Measurements from ENCODE around the gene VSTM4. TPM values are rescaled to one million over a fixed set of nuclear protein-coding genes. Genes with fewer than 3 reads are reported as not detected.

VSTM4 gene
- under 1 TPM in 5 of 6 experiments, not detected in 1; 0.05 to 0.24 (median 0.14) TPM for total RNA-seq (2021; fragmentation: NEBNext Ultra II Directional; extraction: Animal tissue kit (Norgen Biotek cat#: 25700))
- long read RNA-seq, full-length matches to known transcripts = 1 of 1 reads
- long read RNA-seq, partial matches to known transcripts = 0 of 1 reads
- long read RNA-seq, other reads (novel, unspliced or antisense) = 0 of 1 reads

GRCh38 chr10:49115015-49115795, at the start of gene VSTM4:
Gene VSTM4 (minus strand): TSS chr10:49115522. CDS start chr10:49115485, 37 bp downstream.
- TF ChIP-seq, protein P1, sequence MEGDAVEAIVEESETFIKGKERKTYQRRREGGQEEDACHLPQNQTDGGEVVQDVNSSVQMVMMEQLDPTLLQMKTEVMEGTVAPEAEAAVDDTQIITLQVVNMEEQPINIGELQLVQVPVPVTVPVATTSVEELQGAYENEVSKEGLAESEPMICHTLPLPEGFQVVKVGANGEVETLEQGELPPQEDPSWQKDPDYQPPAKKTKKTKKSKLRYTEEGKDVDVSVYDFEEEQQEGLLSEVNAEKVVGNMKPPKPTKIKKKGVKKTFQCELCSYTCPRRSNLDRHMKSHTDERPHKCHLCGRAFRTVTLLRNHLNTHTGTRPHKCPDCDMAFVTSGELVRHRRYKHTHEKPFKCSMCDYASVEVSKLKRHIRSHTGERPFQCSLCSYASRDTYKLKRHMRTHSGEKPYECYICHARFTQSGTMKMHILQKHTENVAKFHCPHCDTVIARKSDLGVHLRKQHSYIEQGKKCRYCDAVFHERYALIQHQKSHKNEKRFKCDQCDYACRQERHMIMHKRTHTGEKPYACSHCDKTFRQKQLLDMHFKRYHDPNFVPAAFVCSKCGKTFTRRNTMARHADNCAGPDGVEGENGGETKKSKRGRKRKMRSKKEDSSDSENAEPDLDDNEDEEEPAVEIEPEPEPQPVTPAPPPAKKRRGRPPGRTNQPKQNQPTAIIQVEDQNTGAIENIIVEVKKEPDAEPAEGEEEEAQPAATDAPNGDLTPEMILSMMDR (IDR thresholded peaks at IDR 0.05) = no peak
- Mint-ChIP-seq H3K4me3 (peak within 1 kb of the TSS; percentile 76), H3K36me3 (ENCODE audit: low read depth) (no peaks in the 10 kb centered on the region), H3K27me3 (ENCODE audit: insufficient read depth) (peaks cover 60% of the 10 kb centered on the region), H3K27ac (no peak within 1 kb of the TSS; the same call in 1 of the 2 replicates), H3K4me1 (ENCODE audit: low read depth) (no peaks in the 10 kb centered on the region; the same call in 1 of the 2 replicates), H3K9me3 (no peaks in the 10 kb centered on the region)
- DNase-seq = no peak

DNA sequence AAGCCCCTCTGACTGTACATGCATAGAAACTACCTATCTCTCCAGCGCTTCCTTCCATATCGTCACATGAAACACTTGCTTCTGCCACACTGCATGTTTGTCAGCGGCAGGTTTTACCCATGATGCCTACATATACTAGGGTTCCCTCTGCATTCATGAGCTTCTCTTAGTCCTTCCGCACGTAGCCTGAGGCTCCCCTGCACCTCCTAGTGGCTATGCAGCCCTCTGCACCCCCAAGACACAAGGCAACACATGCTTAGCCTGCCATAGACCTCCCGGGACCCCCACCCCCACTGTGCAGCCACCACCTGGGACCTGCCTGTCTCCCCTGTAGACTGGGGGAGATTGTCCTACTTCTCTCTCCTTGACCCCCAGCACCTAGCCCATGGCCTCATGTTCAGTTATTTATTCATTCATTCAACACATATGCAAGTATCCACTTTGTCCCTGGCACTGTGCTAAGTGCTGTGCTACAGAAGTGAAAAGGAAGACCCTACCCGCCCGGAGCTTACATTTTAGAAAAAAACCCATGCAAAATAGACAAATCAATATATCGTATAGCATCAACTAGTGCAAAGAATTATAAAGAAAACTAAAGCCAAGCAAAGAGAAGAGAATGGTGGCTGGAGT, 49.4 kb upstream of the VSTM4 start:
- Mint-ChIP-seq H3K9me3 (no peaks in the 10 kb centered on the region), H3K36me3 (ENCODE audit: low read depth) (no peaks in the 10 kb centered on the region), H3K4me3 (no peak overlapping the region), H3K4me1 (ENCODE audit: low read depth) (peaks cover 37% of the 10 kb centered on the region), H3K27me3 (ENCODE audit: insufficient read depth) (peaks cover 5% of the 10 kb centered on the region), H3K27ac (peak overlapping the region; percentile 77; the same call in 1 of the 2 replicates)
- TF ChIP-seq, protein P1 (IDR thresholded peaks at IDR 0.05) = peak; percentile 71
- no peak for DNase-seq

DNA sequence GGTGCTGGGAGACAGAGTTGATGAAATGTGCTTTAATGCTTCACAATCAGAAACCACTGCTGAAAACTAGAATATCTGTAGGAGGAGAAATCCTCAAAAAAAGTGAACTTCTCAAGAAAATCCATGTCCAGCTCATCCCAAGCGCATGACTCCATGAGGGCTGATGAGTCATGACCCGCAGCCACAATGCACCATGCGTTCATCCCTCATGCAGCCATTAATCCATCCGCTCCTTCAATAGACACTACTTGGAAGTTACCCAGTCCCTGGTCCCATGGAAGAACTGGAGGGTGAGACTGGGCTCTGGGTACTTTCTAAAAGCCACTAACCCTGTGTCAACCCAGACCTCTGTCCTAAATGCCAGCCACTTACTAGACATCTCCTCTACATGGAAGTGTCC, 48.4 kb upstream of the VSTM4 start:
- TF ChIP-seq, protein P1 (IDR thresholded peaks at IDR 0.05) = no peak
- peak overlapping the region; percentile 77 for H3K27ac Mint-ChIP-seq
- peak; percentile 79 for DNase-seq
- peaks cover 37% of the 10 kb centered on the region for H3K4me1 Mint-ChIP-seq (ENCODE audit: low read depth)
- H3K9me3 Mint-ChIP-seq = no peaks in the 10 kb centered on the region
- peaks cover 5% of the 10 kb centered on the region for H3K27me3 Mint-ChIP-seq (ENCODE audit: insufficient read depth)
- H3K36me3 Mint-ChIP-seq (ENCODE audit: low read depth) = no peaks in the 10 kb centered on the region
- H3K4me3 Mint-ChIP-seq = no peak overlapping the region

GRCh38 chr10:49162761-49163310, 47.5 kb upstream of the VSTM4 start:
- TF ChIP-seq, protein P1 (IDR thresholded peaks at IDR 0.05) = no peak
- Mint-ChIP-seq H3K4me3 (no peak overlapping the region), H3K27ac (peak overlapping the region; percentile 46), H3K4me1 (ENCODE audit: low read depth) (peaks cover 37% of the 10 kb centered on the region), H3K36me3 (ENCODE audit: low read depth) (no peaks in the 10 kb centered on the region), H3K9me3 (no peaks in the 10 kb centered on the region), H3K27me3 (ENCODE audit: insufficient read depth) (peaks cover 2% of the 10 kb centered on the region)
- DNase-seq = no peak

GRCh38 chr10:49162063-49162462, 46.7 kb upstream of the VSTM4 start:
- Mint-ChIP-seq H3K4me3 (no peak overlapping the region), H3K27ac (no peak overlapping the region), H3K36me3 (ENCODE audit: low read depth) (no peaks in the 10 kb centered on the region), H3K27me3 (ENCODE audit: insufficient read depth) (peaks cover 5% of the 10 kb centered on the region), H3K9me3 (no peaks in the 10 kb centered on the region), H3K4me1 (ENCODE audit: low read depth) (peaks cover 37% of the 10 kb centered on the region)
- TF ChIP-seq, protein P1 (IDR thresholded peaks at IDR 0.05) = no peak
- no peak for DNase-seq
